ENCODE measurements around the gene NPDC1.
A peak's percentile ranks its signal among the peaks of the same experiment; 100 is the strongest.
"Not testable (repeated sequence)": the region's sequence is repeated elsewhere in the genome, so short reads cannot be mapped to it uniquely, and the experiment has no call there.

NPDC1 gene

DNA sequence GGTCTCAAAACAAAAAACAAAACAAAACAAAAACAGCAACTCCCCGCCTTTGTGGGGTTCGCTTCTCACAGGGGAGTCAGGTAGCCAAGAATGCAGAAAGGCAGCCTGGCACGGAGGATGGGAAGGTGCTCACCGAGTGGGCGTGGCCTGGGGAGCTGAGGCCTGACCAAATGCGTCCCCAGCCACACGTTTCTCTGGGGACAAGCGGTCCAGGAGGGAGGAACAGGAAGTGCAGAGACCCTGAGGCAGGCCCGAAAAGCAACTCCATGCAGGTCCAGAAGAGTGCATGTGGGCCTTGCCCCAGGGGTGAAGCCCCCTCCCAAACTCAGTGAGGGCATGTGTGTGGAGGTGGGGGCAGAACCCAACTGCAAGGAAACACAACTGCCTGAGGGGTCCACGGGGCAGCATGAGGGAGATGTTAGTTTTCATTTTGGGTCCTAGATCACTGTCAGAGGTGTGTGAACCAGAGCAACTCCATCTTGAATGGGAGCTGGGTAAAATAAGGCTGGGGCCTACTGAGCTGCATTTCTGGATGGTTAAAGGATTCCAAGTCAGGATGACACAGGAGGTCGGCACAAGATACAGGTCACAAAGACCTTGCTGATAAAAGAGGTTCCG is 28.8 kb upstream of the NPDC1 start:
- no peak for DNase-seq

DNA sequence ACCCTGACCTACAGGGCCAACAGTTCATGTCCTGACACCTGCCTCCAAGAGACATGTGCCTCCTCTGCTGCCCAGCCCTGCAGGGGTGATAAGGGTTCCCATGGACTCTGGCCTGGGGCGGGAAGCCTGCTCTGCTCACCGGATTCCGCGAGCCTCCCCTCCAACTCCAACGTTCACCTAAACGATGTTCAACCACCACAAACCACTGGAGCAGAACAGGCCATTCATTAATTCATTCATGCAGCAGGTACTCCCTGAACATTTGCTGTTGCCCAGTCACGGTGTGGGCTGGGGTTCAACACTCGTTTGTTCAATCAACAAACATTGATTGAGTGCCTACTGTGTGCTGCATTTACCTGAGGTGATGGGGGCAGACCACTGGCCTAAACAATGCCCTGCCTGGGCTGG is 28.0 kb upstream of the NPDC1 start:
- no peak for DNase-seq

DNA sequence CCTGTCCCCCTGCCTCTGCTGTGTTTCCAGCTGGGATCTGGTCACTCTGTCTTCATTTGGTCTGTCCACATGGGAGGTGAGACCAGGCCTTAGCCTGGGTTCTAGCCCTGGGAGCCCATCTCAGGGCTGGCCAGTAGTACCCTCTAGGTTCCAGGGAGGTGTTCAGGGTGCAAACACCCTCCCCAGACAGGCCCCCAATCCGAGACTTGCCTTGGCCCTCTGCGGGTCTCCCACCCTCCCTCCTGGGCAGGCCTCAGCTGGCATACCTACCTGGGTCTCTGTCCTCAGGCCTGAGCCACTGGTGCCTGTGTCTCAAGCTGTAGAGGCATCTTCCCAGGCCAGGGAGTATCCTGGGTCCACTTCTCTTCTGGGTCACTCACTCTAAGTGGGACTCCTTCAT is 25.3 kb upstream of the NPDC1 start:
- no peak for DNase-seq

DNA sequence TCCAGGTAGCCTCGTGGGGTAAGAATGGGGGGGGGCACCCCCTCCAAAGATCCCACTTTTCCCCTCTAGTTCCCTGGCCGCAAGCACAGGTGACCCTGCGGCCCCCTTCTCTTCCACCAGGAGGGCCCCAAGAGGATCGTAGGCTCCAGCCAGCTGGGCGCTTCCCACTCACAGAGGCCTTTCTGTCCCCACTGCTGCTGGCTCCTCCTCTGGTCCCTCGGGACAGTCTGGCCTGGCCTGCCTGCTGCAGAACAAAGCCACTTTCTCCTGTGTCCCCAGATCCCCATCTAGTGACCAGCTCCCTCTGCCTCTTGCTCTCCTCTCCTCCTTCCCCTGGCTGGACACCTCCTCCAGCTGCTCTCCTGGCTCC is 24.9 kb upstream of the NPDC1 start:
- no peak for DNase-seq

DNA sequence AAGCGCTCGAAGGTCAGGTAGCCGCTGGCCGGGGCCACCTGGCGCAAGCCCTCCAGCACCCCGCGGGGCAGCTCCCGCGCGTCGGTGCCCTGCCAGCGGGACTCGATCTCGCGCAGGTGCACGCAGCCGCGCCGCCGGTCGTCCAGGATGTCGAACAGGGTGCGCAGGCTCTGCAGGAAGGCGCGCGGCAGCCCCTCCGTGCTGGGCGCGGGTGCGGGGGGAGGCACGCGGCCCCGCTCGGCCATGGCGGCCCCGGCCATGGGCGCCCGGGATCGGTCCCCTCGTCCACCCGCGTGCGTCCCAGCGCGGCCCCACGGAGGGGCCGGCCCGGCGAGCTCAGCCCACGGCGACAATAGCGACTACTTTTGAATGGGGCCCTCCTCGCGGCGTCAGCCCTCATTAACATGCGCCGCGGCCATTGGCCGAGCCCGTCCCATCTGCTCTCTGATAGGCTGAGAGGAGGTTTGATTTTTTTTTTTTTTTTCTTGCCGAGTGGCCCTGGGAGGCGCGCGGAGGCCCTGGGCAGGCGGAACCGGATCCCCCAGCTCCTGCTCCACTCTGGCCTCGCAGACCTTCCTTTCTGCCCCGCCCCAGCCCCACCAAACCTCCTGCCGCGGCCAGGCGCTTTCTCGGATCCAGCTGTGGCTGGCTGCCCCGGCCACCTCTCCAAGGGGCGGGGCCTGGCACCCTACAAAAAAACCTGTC is 24.4 kb upstream of the NPDC1 start, which contains the start of gene SAPCD2:
TSS of gene SAPCD2 (minus strand) at position 357 of the 705 bp plus-strand sequence. CDS start at position 260, 97 bp downstream.
- peak; percentile 86 to 89 for DNase-seq

DNA sequence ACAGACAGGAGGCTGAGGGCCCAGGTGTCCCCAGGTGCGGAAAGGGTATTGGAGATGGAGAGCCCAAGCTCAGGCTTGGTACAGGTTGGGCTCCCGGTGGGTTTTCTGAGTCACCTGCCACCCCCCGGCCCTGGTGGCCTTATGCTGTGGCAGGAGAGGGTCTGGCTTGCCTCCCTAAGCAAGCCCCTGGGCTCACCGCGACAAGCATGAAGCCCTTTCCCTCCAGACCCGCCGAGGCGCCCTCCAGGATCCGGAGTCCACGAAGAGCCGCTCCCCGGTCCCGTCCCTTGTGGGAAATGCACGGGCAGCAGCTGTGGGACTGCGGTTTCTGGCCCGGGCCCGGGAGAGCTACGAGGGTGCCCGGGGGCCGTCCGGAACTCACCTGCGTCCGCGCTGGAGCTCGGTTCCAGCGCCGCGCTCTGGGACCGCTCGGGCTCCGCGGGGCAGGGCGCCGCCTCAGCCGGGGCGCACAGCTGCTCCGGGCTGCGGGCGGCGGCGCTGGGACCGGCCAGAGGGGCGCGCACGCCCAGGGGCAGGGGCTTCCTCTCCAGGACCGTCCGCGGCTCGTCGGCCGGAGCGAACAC is 23.6 kb upstream of the NPDC1 start:
- DNase-seq, result no peak

DNA sequence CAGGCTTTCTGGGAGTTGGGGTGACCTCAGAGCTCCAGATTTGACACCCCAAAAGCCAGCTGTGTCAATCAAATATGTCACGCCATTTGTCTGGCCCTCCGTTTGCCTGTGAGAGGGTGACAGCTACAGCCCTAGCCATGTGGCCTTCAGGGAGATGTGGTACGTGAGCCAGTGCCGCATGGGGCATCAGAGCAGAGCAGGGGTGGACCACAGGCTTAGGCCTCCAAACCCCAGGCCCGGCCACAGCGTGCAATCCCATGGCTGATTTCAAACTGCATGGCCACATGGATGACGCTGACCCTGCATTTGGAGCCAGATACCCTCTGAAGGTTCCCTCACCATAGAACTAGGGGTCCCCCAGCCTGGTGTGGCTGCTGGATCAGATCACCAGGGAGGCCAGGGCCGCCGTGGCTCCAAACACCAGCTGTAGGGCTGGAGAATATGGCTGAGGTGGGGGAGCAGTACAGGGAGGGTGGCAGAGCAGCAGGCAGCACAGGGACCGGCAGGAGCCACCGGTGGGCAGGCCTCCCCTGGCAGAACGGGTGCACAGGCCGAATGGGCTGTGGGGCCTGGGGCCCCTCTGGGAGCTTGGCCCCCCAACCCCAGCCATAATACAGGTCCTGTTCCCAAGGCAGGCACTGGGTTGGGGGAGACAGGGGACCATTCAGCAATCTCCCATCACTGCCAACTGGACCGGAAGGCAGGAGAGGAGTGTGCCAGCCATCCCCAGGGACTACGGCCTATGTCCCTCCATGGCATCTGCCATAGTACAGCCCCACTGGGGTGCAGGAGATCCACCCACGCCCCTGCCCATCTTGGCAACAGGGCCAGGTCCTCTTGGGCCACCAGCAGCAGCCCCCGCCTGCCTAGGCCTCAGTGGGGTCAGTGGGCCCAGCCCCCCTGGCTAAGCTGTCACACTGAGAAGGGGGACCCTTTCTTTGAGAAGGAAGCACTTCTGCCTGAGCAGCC is 22.8 kb upstream of the NPDC1 start:
- no peak for DNase-seq

DNA sequence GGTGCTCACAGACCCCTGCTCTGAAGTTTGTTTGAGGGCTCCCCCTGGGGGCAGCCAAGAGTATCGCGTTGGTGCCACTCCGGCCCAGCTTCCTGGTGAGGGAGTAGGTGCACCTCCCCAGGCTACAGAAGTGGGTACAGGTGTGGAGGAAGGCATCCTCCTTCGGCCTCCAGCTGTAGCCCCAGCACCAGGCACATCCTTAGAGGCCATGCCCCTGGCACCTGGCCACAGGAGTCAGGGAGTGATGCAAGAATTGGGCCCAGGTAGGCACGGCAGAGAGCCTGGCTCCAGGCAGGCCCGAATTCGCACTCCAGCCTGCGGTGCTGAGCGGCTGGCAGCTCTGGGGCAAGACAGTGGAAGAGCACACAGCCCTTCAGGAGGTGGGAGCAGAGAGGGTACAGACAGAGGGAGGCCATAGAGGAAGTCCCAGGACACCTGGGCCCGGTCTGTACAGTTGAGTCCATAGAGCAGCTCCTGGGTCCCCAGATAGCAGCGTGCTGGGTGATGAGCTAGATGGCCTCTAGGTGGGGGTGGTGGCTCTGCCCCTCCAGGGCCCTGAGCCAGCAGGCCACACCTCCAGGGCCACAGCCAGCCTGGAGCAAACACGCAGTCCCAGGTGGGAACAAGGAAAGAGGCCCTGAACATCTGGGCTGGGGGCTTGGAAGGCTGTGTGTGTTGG is 22.0 kb upstream of the NPDC1 start:
- peak; percentile 90 to 92 for DNase-seq

DNA sequence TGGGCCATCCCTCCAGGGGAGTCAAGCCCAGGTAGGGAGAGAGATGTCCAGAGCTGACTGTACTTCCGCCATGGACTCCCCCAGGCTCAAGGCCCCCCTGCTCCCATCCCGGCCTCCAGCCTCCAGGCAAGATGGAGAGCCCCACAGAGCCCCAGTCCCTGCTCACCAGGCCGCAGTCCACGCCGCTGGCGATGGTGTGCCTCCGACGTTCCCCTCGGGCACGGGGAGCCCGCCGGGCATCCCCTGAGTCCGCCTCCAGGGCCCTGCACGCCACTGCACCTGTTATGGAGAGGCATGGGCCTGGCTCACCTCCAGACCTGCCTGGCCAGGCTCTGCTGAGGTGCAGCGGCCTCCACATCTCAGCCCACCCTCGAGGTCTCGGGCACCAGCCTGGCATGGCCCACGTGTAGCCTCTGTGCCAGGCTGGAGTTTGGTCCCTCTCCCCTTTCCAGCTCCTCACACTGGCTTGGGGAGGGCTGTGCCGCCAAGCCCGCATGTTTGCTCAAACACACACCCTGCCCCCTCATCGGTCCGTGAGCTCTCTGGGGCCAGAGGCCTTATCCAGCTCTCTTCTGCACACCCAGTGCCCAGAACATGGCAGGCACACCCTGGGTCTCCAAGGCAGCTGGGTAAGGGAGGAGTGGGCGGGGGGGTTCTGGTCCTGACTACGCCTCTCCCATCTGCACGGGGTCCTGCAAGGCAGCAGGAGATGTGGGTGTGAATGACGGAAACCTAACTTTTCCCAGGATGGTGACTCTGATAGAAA is 20.3 kb upstream of the NPDC1 start:
- DNase-seq, result no peak

DNA sequence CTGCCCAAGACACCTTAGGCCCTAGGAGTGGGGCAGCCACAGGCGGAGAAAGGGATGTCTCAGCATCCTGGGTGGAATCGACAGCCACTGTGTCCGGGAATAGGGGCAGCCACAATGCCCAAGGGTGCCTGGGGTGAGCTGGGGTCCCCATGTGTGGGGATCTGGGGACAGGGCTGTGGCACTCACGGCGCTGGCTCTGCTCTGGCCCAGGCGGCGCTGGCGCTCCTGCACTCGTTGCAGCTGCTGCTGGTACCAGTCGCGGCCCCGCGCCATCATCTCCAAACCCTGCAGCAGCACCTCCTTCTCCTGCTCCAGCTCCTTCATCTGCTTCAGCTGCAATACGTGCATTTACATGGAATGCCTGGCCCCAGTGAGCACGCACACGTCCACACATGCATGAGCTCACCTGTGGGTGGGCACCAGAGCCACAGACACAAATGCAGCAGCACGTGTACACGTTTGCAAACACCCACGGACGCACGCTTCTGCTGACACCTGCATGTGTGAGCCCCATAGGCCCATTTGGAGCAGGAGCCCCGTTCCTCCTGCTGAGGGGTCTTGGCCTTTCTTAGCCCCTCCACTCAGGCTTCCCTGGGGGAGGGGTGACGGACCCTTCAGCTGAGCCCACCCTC is 19.5 kb upstream of the NPDC1 start:
- DNase-seq, result no peak

DNA sequence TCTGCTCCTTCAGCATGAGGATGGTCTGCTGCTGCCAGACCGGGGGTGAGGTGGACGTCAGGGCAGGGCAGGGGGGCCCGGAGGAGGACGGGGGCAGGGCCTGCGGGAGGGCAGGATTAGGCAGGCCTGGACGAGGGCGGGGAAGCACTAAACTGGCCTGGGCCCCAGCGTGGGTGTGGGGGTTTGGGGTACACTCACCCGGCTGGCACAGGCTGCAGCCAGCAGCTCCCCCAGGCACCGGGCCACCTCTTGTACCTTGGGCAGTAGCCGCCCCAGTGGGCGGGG is 18.8 kb upstream of the NPDC1 start:
- no peak for DNase-seq

DNA sequence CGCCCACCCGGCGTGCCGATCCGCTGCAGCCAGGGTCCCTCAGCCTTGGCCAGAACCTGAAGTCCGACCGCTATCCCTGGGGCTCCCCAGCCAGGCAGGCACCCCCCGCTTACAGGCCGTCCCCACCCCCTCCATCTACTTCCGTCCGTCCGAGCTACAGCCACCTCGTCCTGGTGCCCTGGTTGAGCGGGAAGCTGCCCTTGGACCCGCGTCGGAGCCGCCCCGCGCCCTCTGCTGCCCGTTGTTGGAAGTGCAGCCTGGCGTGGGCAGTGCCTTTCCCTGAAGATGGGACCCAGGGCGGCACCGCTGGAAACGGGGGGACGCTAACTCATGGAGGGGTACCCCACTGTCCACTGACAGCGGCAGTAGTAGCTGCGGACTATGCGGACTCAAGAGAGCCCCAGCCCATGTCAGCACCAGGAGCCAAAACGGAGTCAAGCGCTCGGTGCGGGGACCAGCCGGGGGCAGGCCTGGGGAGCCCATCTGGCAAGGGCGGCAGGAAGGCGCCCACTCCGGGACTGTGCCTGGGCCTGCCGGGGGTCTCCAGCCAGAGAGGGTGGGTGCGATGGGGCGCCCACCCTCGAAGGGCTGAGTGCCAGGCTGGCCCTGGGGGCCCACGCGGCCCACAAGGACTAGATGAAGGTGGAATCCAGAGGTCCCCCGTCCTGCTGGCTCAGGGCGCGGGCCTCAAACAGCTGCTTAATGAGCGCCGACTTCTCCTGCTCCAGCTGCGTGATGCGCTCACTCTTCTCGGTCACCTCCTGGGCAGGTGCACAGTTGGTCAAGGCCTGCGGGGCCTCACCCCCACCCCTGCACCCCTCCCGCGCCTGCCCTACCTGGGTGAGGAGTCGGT is 18.3 kb upstream of the NPDC1 start:
- peak; percentile 43 to 66 for DNase-seq

DNA sequence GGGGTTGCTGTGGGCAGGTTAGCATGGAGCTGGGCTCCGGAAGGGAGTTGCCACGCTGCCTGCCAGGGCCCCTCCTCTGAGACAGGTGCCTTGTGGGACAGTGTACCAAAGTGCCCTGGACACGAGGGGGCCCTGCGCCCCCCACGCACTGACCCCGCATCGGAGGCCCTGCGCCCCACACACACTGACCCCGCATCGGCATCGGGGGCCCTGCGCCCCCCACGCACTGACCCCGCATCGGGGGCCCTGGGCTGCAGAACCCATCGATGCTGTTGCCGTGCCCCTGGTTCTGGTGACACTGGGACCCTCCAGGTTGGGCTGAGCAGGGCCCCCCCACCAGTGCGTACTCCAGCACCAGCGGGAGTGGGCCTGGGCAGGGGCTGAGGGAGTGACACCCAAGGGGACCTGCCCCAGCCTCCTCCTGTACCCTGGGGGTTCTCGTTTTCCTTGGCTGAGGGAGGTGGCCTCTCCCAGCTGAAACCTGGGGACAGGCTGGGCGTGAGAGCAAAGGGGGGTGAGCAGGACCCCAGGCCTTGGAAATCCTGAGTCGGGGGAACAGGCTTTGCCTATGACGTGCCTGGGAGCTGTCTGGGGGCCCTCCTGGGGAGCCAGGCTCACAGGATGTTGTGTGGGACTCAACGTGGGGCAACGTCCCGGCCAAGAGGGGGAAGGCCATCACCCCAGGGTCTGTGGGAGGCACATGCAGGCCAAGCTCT is 17.5 kb upstream of the NPDC1 start:
- DNase-seq, result no peak

DNA sequence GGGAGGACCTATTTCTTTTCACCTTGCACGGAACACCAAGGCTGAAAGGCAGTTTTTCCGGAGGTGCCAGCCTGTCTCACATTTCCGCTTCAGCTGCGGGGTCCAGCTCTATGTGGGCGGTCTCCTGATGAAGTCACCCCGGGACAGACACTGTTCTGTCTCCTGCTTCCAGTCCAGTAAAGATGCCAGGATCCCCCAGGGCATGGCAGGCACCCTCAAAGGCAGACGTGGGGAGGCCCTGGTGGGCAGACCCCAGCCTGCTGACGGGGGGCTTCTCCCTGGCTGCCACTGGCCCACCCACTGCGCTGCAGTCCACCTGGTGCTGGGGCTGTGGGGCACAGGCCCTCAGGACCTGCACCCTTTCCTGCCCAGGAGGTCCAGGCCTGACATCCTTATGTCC is 16.8 kb upstream of the NPDC1 start:
- not testable (repeated sequence) for DNase-seq

DNA sequence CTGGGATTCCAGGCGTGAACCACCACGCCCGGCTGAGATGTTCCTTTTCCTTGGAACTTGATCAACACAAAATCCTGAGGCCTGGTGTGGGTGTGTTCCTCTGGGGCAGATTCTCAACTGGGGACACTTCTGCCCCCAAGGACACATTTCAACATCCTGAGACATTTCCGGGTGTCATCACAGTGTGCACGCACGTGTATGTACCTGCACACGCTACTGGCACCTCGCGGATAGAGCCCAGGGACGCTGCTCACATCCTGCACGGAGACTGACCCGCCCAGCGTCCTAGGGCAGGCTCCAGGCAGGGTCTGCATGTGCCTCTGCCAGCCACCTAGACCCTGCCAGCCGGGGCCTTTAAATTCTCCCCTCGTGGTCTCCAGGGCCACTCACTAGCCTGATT is 16.4 kb upstream of the NPDC1 start:
- no peak for DNase-seq

DNA sequence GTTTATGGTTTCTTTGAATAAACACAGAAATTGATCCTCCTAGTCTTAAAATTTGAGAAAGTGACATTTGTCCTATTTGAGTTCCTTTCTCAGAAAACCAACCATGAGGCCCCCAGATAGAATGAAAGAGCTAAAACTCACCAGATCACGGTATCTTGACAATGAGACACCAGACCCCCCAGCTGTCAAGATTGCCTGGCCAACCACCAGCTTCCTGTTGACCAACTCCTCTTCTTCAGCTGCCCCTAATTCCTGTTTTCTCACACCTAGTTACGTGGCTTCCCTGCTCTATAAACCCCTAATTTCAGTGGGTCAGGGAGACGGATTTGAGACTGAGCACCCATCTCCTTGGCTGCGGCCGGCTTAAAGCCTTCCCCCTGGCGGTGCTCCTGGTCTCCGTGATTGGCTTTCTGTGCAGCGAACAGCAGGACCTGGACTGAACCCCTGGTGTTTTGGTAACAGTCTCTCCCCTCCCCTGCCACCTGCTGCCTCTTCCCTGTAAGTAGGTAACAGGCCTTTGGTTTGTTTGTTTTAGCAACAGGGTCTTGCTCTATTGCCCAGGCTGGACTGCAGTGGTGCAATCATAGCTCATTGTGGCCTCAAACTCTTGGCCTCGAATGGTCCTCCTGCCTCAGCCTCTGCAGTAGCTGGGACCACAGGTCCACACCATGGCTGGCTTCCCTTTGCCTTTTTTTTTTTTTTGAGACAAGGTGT is 12.7 kb upstream of the NPDC1 start:
- DNase-seq, result no peak

DNA sequence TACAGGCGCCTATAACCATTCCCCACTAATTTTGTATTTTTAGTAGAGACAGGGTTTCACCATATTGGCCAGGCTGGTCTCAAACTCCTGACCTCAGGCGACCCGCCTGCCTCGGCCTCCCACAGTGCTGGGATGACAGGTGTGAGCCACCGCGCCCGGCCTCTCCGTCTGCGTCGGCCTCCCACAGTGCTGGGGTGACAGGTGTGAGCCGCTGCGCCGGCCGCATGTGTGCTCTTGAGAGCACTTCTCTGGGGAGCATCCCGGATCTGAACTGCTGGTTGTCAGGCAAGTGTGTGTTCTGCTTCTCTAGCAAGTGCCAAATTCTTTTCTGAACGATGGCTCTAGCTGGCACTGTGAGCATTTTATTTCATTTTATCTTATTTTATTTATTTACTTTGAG is 11.6 kb upstream of the NPDC1 start:
- DNase-seq, result no peak

DNA sequence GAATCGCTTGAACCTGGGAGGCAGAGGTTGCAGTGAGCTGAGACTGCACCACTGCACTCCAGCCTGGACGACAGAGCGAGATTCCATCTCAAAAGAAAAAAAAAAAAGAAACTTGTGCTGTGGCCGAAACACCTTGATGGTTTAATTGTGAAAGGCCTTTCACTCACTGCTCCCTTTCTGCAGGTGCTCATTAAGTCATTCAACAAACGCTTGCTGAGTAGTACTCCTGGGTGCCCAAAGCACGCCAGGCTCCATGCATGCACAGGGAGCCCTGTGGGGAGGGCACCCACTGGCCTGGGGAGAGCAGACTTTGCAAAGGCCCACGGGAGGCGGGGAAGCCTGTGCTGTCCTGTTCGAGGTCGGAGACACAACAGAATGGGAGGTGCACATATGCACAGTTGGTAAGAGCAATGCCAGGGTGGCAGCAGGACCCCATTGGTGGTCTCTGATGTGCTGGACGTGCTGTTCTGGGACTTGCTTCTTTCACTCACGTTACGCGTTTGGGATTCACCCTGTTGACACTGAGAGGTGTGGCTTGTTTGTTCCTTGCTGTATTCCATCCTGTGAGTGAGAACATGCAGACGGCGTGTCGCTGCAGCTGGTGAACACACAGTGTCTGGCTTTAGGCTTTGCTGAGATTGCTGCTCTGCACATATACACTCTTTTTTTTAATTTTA is 10.9 kb upstream of the NPDC1 start:
- no peak for DNase-seq
